ENCODE measurements around the gene PRICKLE3.

GRCh38 chrX:49205443-49205842 is 19.3 kb upstream of the PRICKLE3 start:
- TF ChIP-seq CTCF (IDR thresholded peaks at IDR 0.05; ENCODE audit: low read length): no peak
- no peak for TF ChIP-seq EZH2 (IDR thresholded peaks at IDR 0.05; ENCODE audit: borderline replicate concordance, low read length)

Data from OCI-LY1 (cell line).